HCT116 (cell line): ENCODE measurements around the gene ZNF155.

Experiments used
- EGR1 ChIP-seq: IDR thresholded peaks from 2 replicates; pipeline ENCODE4 v1.6.1; 2012; ENCODE audit warnings: low read depth
- JUND ChIP-seq: IDR thresholded peaks from 2 replicates; pipeline ENCODE4 v1.6.1; 2012
- POLR2A ChIP-seq: IDR thresholded peaks from 2 replicates; pipeline ENCODE4 v1.7.0; 2011; ENCODE audit warnings: borderline replicate concordance; ENCODE audit not compliant: insufficient read depth, insufficient read length; ENCODE audit errors: extremely low read depth
- POLR2AphosphoS5 ChIP-seq: IDR thresholded peaks from 2 replicates; pipeline ENCODE4 v1.6.1; 2011; ENCODE audit warnings: mild to moderate bottlenecking, low read depth, low read length, moderate library complexity
- RAD21 ChIP-seq: IDR thresholded peaks from 2 replicates; pipeline ENCODE4 v1.6.1; 2012; ENCODE audit warnings: low read depth, mild to moderate bottlenecking
- YY1 ChIP-seq: IDR thresholded peaks from 2 replicates; pipeline ENCODE4 v1.6.1; 2011; ENCODE audit warnings: low read length, low read depth, moderate library complexity, mild to moderate bottlenecking; ENCODE audit not compliant: insufficient replicate concordance; ENCODE audit errors: extremely low read depth
- ZBTB33 ChIP-seq: IDR thresholded peaks from 2 replicates; pipeline ENCODE4 v1.6.1; 2011; ENCODE audit warnings: mild to moderate bottlenecking, low read length, moderate library complexity; ENCODE audit not compliant: insufficient replicate concordance; ENCODE audit errors: extremely low read depth
- TF ChIP-seq, protein P1 (sequence below), 3 experiments: fragments of 200-600 bp in 1 of 3; sonication (generic) in 1 of 3; IDR thresholded peaks in 2 of 3; conservative IDR thresholded peaks in 1 of 3; 2 replicates each; pipeline ENCODE4 v1.5.1; 2012 to 2017; ENCODE audit warnings: low read depth in 2 of 3, low read length in 2 of 3, antibody characterized with exemption in 1 of 3, borderline replicate concordance in 1 of 3, control low read depth in 1 of 3, mild to moderate bottlenecking in 1 of 3, mixed read lengths in 1 of 3, mixed run types in 1 of 3, moderate library complexity in 1 of 3; ENCODE audit not compliant: insufficient read depth in 1 of 3

- TF ChIP-seq YY1 (no peak), EGR1 (no peak), POLR2A (no peak), ZBTB33 (no peak), POLR2AphosphoS5 (no peak), RAD21 (no peak), JUND (no peak)
- TF ChIP-seq, protein P1, sequence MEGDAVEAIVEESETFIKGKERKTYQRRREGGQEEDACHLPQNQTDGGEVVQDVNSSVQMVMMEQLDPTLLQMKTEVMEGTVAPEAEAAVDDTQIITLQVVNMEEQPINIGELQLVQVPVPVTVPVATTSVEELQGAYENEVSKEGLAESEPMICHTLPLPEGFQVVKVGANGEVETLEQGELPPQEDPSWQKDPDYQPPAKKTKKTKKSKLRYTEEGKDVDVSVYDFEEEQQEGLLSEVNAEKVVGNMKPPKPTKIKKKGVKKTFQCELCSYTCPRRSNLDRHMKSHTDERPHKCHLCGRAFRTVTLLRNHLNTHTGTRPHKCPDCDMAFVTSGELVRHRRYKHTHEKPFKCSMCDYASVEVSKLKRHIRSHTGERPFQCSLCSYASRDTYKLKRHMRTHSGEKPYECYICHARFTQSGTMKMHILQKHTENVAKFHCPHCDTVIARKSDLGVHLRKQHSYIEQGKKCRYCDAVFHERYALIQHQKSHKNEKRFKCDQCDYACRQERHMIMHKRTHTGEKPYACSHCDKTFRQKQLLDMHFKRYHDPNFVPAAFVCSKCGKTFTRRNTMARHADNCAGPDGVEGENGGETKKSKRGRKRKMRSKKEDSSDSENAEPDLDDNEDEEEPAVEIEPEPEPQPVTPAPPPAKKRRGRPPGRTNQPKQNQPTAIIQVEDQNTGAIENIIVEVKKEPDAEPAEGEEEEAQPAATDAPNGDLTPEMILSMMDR (IDR thresholded peaks at IDR 0.05 in 2 of 3, conservative IDR thresholded peaks at IDR 0.05 in 1 of 3; ENCODE audit: borderline replicate concordance in 1 of 3, insufficient read depth in 1 of 3, low read depth in 2 of 3, low read length in 2 of 3): no peak
These were observed 460 bp upstream of the ZNF155 start for GRCh38 chr19:43983544-43983911.
